ENCODE measurements around the gene HOXB6.
A peak's percentile ranks its signal among the peaks of the same experiment; 100 is the strongest.

Gene HOXB6

DNA sequence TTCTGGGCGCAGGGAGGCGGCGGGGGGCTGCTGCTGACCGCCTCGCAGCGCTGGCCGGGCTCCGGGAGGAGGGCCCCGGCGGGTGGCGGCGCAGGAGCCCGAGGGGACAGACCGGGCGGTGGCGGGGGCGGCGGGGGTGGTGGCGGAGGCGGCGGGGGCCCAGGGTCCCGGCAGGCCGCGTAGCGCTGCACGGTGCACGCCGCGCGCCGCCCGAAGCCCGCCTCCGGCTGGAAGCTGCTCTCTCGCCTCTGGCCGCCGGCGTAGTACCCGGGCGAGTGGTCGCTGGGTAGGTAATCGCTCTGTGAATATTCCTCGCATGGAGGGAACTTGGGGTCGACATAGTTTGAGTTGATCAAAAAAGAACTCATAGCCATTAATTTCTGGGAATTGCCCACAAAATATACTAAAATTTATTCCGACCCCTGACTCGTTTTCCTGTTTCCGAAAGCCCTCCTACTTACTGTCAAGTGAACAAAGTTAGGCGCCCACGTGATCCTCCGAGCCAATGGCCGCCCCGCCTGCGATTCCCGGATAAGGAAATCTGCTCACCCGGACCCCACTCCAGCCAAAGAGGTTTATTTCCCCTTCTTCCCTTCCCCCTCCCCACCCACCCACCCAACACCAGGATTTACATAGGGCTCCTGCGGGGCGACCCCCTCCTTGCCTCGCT, 26.7 kb downstream of the HOXB6 start, which contains the start of gene HOXB4:
HOXB4 (minus strand) TSS at position 405 of the 670 bp plus-strand sequence; CDS start at position 374, 31 bp downstream.
- DNase-seq: peak; percentile 52

DNA sequence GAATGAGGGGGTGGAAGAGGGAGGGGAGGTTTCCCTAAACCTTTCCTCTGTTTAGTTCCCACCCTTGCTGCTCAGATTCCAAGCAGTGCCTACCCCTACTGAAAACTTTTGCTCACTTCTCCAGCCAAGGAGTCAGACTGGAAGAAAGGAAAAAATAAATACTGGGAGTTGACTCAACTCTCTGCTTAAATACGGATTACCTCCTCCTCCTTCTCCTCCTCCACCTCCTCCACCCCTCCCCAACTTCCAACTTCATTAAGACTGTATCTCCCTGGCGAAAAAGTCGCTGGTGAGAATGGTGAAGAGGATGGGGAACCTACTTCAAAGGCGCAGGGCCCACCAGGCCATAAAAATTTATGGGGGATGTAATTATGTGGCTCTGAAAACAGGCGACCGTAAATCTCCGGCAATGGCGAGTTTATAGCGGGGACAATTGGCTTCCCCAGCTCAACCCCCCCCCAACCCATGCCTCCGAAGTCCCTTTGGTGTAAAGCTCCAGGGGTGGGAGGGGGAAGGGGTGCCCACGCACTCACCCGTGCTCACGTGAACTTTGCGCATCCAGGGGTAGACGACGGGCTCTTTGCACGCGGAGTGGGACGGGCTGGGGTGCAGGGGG, 27.3 kb downstream of the HOXB6 start:
- DNase-seq: no peak

DNA sequence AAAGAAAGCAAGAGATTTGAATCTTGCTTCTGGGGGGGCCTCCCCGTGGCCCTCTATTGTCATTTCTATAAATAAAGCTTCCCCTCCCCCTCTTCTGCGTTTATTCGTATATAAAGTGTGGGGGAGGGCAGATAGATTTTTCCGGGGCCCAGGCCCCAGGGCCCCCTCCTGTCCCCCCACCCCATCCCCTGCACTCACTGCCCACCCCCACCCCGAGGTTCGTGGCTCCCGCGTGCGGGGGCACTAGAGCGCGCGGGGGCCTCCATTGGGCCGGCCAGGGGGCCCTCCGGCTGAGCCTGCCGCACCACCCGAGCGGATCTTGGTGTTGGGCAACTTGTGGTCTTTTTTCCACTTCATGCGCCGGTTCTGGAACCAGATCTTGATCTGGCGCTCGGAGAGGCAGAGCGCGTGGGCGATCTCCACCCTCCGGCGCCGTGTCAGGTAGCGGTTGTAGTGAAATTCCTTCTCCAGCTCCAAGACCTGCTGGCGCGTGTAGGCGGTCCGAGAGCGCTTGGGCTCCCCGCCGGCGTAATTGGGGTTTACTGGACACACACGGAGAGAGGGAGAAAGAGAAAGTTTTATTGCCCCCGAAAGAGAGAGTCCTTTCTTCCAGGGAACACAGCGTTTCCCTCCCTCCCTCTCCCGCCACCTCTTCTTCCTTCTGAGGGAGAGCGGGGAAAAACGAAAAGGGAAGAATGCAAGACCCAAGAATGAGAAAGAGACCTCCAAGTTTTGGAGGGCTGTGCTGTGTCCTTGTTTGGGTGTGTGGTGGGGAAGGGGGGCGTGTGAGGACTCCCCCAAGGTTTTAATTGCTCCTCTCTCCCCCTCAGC, 28.1 kb downstream of the HOXB6 start:
- no peak for DNase-seq

DNA sequence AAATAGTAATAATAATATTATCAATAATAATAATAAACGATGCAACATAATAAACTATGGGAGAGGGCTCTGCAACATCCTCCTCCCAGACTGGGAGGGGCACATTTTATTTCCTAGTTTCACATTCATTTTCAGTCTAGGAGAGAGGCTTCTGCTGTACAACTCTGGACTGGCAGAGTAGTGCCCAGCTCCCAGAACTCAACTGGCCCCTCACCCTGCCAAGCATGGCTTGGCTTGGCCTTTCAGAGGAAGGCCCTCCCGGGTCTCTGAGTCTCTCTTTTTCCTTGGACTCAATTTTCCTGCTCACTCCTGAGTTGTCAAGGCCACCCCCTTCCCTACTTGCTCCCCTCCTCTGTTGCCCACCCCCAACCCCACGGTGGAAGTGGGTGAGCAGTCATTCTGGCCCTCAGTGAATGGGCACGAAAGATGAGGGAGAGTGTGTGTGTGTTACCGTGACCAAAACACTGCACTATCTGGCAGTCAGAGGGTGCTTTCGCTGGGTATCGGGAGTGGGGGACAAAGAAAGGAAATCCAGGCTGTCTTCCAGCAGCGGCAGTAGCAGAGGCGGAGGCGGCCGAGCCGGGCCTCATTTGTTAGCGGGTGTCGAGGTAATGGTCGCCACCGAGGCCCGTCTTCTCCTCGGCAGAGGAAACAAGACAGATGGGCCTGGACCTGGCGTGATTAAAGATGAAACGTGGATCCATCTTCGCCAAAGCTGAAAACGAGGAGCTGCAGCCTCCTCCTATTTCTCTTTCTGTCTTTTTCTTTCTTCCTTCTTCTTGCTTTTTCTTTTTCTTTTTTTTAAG, 28.9 kb downstream of the HOXB6 start:
- no peak for DNase-seq

DNA sequence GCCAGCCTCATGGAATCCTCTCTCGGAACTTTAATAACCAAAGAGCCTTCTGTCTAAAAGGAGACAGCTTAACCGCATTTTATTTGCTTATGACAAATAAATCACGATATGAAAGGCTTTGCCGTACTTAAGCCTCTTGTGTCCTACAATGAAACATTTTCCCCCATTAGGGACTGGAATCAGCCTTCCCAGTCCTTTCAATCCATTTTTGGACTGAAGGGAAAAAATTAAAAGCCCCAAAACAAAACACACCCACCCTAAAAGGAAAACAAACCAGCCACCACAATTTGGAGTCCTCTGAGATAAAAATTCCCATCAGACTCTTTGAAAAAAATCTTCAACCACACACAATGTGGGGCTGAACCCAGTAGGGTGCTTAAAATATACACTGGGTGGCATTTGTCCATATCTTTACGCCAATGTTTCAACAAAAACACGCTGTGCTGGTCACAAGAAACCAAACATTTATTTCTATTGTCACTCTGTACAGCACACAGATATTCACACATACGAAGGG, 29.7 kb downstream of the HOXB6 start:
- no peak for DNase-seq

DNA sequence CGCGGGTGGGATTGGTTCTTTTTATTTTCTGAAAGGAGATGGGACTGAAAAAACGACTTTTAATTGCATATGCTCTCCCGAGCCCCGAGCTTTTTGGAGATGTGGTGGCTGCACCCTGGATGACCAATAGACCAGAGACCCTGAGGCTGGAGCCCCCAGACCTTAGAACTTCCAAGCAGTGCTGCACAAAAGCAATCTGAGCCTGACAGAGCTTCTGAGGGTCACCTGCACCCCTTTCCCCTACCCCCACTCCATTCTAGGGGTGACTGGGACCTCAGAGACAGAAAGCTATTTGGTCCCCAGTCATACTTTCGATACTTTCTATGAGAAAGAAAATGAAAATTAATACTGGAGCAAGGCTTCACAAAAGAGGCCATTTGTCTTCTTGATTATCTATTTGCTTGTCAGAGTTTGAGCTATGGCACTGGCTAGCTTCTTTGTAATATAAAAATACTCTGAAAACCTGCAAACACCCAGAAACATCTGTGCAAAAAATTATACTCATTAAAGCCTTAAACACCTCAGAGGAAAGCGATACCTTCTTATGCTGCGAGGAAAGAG, 30.2 kb downstream of the HOXB6 start:
- DNase-seq: no peak

DNA sequence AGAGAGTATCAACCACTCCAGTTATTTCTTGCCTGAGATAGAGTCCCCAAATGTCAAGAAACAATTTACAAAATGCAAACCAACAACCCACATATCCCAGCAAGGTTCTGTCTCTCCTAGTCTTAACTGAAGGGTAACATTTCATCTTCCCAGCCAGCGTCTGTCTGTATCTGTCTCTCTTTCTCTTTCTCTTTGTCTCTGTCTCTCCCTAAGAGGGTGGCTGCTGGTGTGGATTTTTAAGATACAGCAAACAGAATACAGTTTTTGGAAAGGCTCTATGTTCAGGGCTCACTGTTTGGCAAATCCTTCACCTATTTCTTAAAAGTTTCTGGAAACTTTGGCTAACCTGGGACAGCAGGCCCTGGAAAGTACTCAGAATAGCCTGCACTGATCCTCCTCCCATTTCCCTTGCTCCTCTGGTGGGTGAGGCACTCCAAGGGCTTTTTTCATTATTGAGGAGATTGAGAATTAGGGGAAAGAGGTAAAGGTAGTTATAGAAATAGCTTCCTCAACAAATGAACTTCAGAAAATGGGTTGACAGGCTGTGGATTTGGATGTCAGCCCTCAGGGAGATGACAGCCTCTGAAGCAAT, 32.9 kb downstream of the HOXB6 start:
- DNase-seq: no peak

DNA sequence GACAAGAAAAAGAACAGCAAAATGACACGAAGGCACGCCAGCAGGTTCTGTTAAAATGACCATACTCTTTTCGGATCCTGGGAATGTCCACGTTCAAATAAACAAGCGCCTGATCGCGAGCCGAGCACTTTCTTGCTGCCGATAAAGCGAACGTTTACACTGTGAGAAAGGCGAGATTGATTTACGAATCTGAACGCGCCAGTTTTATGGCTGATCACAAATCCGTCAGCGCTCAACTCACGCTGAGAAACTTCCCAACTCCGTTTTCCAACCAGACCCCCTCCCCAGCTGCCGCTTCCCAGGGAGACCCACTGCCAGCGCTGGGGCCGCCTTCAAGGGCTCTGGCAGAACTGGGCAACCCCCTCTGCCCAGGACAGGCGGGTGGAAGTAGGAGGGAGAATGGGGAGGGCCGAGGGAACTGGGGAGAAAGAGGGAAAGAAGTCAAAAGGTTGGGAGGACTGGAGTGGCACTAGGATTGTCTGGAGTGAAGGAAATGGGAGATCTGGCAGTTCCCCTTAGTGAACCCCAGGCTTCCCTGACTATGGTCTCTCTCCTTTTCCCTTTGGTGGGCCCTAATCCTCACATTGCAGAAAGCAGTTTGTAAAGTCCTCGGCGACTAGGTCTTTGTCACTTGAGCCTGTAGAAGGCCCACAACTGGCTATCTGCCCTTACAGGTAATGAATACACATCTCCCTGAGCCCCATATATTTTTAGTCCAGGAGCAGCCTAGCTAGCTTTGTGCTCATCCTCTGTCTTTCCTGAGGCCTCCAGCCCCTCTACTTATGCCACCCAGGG, 33.6 kb downstream of the HOXB6 start:
- no peak for DNase-seq

DNA sequence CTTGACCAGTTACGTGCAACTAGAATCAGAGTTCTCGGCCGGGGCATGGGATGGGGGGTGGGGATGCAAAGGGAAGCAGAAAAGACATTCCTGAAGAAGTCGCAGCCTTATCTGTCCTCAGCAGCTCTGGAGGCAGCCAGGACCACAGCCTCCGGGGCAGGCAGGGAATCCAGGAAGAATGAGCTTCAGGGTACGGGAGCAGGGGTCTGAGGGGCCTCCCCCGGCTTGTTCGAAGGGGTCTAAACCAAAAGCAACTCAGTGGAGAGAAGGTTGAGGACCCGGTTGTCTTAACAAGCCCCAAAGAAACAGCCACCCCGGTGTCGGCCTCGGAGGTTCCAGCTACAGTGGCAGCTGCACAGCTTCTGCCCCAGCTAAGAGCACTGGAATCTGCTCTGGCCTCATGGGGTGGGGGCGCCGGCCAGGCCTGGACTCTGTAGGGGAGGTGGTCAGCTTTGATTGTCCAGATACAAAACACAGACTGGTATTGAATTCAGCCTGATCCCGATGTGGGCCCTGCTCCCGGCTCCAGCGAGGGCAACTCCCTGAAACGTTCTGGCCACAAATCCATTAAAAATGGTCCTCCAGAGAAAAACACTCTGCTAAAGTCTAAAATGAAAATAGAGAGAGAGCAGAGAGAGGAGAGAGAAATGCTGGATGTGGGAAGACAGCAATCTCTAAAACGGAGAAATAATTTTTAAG, 34.3 kb downstream of the HOXB6 start:
- DNase-seq: no peak

DNA sequence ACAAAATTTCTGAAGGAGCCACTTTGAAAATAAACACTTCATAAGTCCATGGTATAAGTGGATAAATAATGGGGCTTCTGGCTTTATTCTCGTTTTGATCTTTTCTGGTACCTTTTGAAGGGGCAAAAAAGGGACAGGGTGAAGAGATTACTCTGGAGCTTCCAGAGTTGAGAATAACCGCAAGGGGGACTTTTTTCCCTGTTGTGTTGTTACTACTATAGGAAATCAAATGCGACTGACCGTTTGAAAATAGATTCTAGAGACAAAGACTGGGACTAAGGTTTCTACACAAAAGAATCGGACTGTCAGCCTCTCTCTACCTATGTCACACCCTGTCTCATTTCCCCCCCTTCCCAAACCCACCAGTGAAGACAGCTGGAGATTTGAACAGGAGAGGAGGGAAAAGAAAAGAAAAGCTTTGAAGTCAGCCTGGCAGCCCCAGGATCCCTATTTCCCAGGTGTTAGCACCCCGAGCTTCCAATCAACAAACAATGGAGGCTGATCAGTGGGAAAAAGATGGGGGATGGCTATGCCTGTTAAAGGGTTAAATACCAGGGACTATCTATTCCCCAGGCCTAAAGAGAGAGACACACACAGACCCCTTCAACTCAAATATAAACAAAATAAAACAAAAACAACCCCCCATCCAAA, 35.0 kb downstream of the HOXB6 start:
- no peak for DNase-seq

DNA sequence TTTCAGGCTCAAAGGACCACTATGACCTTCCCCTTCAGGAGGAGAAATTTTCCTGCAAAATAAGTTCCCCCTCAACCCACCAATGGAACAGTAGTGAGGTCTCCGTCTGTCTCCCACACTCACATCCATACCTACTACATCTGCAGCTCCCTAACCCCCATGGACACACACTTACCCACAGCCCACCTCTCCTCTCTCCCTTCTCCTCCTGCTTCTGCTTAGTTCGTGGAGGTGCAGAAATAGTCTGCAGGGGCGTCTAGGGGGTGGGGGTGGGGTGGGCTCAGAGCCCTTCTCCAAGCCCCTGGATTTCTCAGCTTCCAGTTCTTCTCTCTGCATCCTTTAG, 35.6 kb downstream of the HOXB6 start:
- DNase-seq: no peak

DNA sequence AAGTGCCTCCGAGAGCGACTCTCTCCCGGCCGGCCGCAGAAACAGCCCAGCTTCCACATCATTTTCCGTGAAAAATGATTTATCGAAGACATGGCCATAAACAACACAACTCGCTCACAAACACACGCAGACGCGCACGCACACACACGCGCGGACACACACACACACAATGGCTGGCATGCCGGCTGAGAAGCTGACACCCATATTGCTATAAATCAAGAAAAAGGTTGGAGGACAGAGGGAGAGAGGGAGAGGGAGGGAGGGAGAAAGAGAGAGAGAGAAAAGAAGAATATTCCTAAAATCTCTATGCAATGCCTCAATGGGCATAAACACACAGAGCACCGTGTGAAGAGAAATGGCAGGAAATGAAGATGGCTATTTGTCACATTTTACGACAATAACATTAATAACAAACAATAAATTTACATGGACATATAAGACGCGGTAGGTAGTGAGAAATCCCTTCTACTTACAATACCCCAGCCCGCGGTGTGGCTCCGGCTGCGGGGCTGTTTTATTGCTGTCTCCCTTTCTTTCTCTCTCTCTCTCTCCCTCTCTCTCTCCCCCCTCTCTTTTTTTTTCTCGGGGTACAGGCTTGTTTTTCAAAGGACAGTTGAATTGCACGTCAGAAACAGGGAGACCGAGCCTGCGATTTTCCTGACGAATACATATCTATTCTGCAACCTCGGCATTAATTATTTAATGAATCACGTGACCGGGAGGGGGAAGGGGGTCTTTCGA, 36.1 kb downstream of the HOXB6 start:
- no peak for DNase-seq

DNA sequence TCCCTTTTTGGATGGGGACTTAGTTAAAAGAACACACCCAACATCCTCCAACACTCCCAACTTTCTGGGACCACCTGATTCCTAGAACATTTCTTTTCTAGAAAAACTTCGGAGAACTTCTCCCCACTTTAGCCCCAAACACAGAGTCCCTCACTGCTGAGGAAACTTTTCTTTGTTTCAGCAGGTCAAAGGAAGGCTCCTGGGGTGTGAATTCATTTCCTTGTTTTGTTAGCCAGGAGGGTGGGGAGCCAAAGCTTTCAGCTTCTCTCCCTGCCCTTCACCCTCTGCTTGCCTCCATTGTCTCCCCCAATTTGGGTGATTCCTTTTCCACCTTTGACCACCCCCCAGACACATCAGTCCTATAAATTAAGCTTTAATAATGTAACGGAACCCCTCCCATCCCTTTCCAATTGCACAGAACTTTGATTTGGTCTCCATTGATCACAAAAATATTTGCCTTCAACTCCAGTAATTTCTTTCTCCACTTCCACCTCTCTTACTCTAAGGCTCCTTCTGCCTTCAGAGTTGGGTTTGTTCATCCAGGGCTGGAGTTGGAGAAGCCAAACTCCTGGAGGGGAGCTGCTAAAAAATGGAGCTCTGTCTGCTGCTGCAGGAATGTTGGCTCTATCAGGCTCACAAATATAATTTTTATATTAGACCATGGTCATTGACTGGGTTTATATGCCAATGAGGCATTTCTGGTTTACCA, 37.0 kb downstream of the HOXB6 start:
- DNase-seq: no peak

DNA sequence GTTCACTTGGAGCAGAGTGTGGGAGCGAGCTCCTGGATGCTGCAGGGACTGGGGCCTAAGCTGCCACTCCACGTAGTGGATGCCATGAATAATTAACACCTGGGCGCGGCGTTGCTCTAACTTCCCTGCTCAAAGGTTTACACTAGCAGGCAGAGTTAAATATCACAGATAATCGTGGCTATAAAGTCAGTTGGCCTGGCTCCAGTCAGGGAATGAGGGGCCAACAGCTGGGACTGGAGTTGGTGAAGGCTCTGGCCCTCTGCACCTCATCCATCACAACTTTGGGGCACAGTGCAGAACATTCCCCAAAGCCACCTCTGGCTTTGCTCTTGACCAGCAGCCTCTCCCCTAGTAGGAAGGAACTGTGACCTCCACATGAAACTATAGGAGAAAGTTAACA, 37.6 kb downstream of the HOXB6 start:
- DNase-seq: no peak

DNA sequence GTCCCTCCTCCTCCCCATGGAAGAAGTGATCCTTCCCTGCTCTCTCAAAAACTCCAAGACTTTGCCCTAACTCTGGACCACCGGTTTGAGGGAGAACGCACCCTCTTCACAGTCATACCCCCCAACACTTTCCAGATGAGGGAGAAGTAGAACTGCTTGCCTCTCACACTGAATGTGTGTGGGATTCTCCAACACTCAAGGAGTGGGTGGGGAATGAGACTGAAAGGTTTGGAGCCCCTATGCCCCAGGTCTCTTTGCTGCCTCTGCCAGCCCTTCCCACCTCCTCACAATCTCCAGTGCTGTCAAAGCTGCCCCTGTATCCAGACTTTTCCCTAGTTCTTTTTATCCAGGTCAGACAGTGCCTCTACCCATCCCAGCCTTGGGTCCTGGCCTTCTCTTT, 38.1 kb downstream of the HOXB6 start:
- DNase-seq: no peak

DNA sequence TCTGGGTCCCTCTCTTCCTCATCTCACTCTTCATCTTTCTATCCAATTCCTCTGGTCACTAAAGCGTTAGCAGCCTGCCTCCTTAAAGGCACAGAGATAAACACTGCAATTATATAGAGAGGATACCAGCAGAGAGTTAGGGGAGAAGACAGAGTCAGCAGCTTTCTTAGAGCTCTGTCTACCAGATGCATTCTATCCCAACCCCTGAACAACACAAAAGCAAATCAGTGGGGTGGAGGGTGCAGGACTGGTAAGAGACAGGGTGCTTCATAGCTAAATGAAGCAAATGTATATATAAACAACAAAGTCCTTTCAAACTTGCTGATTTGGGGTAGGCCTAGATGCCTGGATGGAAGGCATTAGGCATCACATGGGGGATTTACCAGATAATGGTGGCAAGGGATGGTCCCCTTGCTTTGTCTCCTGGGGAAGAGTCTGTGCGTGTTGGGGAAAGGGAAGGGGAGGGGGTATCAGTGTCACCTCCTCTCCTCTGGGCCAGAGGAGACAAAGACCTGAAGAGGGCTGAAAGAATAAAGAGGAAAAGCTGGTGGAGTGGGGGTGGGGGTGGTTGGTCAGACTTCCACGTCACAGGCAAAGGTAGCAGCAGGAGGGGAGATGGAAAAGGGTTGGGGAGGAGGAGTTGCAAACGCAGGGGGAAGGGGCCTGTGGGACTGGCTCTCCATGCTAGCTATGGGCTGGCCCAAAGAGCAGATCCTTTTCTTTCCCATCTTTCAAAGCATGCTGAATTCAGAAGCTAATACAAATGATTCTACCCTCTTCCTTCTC, 38.7 kb downstream of the HOXB6 start:
- DNase-seq: no peak

DNA sequence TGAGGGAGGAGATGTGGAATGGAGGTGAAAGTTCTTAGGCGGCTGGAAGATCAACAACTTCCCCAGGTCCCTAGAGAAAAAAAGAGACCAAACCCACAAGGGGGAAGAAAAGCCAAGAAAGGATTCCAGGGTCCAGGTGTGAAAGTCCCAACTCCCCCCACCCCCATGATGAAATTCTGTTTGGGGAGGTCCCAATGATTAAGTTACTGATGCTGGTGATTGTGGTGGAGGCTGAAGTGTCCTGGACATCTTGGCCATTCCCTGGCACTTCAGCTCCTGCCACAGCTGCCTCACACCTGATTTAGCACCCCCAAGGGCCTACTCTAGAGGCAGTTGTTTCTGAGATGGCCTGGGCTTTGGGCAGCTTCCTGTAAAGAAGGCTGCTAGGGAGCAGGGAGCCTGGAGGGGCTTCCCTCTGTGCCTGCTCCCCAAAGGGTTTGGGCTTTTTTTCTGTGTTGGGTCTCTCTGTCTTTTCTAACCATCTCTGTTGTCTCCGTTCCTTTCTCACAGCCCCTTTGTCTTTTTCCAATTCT, 39.7 kb downstream of the HOXB6 start:
- no peak for DNase-seq

Measured in CD4-positive, alpha-beta T cell treated with Interleukin-15 for 1 hour (primary cell).